Measurements from ENCODE around the gene TMEM52.

Gene TMEM52

DNA sequence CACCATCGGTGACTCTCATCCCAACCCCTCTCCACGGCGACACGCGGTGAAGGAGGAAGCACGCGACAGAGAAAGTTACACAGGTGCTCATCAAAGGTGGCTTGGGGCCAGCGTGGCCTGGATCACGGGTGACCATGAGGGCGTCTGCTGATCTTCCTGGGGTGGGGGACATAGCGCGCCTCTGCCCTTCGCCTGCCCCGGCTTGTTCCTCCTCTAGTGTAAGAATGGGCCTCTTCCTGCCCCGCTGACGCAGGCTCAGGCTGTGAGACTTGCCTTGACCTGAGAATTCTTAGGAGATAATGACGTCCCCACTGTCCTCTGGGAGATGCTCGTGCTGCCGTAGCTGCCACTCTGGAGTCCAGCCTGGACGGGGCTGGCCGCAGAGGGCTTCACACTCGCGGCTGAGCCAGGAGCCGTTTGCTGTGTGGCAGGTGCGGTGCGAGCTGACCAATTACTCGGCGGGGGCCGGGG is 39.0 kb upstream of the TMEM52 start:
- WGBS (ENCODE audit: extremely low coverage, insufficient coverage, low lambda C conversion rate) = no CpG with 5 or more reads among the region's 29 CpGs
- H3K27me3 ChIP-seq (ENCODE audit: insufficient read depth, low read length, poor library complexity) = no peaks in the 10 kb centered on the region
- peaks cover 3% of the 10 kb centered on the region for H3K4me1 ChIP-seq (ENCODE audit: control insufficient read depth, low read depth, low read length)
- no peaks in the 10 kb centered on the region for H3K79me1 ChIP-seq (ENCODE audit: low read length)
- no peak overlapping the region for H2BK15ac ChIP-seq (replicated peaks; ENCODE audit: low read depth)
- H3K79me2 ChIP-seq (ENCODE audit: control insufficient read depth, insufficient read depth, low read length) = no peaks in the 10 kb centered on the region
- no peak overlapping the region for H3K4ac ChIP-seq (ENCODE audit: low read depth, low read length)
- no peak overlapping the region for H3K4me3 ChIP-seq (ENCODE audit: low read length)
- no peak overlapping the region for H3K4me2 ChIP-seq (ENCODE audit: low read length)
- DNase-seq = no peak
- no peak overlapping the region for H2AK5ac ChIP-seq (ENCODE audit: low read length)
- H2BK5ac ChIP-seq (ENCODE audit: low read length) = no peak overlapping the region
- no peak overlapping the region for H2BK120ac ChIP-seq (ENCODE audit: low read depth, low read length)
- no peak overlapping the region for H3K27ac ChIP-seq (ENCODE audit: low read depth, low read length)
- H4K5ac ChIP-seq (ENCODE audit: low read length) = no peak overlapping the region
- no peak overlapping the region for H4K8ac ChIP-seq (ENCODE audit: low read depth, low read length)
- H3K36me3 ChIP-seq (ENCODE audit: control insufficient read depth, insufficient read depth, low read length) = no peaks in the 10 kb centered on the region
- H3K56ac ChIP-seq (ENCODE audit: low read length) = peak overlapping the region; percentile 42
- no peak overlapping the region for H3K18ac ChIP-seq (ENCODE audit: low read length)
- H3K9ac ChIP-seq (ENCODE audit: low read length) = no peak overlapping the region
- peak overlapping the region; percentile 17 for H3K23ac ChIP-seq (ENCODE audit: low read length)

- H3K9ac ChIP-seq (ENCODE audit: low read length) = no peak overlapping the region
- no peaks in the 10 kb centered on the region for H3K79me2 ChIP-seq (ENCODE audit: control insufficient read depth, insufficient read depth, low read length)
- no peak overlapping the region for H3K18ac ChIP-seq (ENCODE audit: low read length)
- H3K36me3 ChIP-seq (ENCODE audit: control insufficient read depth, insufficient read depth, low read length) = no peaks in the 10 kb centered on the region
- no peak overlapping the region for H3K4me3 ChIP-seq (ENCODE audit: low read length)
- H3K27me3 ChIP-seq (ENCODE audit: insufficient read depth, low read length, poor library complexity) = no peaks in the 10 kb centered on the region
- no peak overlapping the region for H4K8ac ChIP-seq (ENCODE audit: low read depth, low read length)
- no CpG with 5 or more reads among the region's 22 CpGs for WGBS (ENCODE audit: extremely low coverage, insufficient coverage, low lambda C conversion rate)
- no peak overlapping the region for H2BK5ac ChIP-seq (ENCODE audit: low read length)
- H3K79me1 ChIP-seq (ENCODE audit: low read length) = no peaks in the 10 kb centered on the region
- no peak overlapping the region for H3K4me2 ChIP-seq (ENCODE audit: low read length)
- no peak overlapping the region for H3K27ac ChIP-seq (ENCODE audit: low read depth, low read length)
- no peak for DNase-seq
- H3K56ac ChIP-seq (ENCODE audit: low read length) = peak overlapping the region; percentile 42
- no peak overlapping the region for H2BK15ac ChIP-seq (replicated peaks; ENCODE audit: low read depth)
- no peak overlapping the region for H2AK5ac ChIP-seq (ENCODE audit: low read length)
- no peak overlapping the region for H3K23ac ChIP-seq (ENCODE audit: low read length)
- H2BK120ac ChIP-seq (ENCODE audit: low read depth, low read length) = no peak overlapping the region
- H3K4me1 ChIP-seq (ENCODE audit: control insufficient read depth, low read depth, low read length) = peaks cover 3% of the 10 kb centered on the region
- H3K4ac ChIP-seq (ENCODE audit: low read depth, low read length) = no peak overlapping the region
- H4K5ac ChIP-seq (ENCODE audit: low read length) = no peak overlapping the region
These were observed 38.5 kb upstream of the TMEM52 start for GRCh38 chr1:1957533-1957961.

- Histone ChIP-seq H3K4me1 (ENCODE audit: control insufficient read depth, low read depth, low read length) (peaks cover 3% of the 10 kb centered on the region), H2AK5ac (ENCODE audit: low read length) (no peak overlapping the region), H3K79me1 (ENCODE audit: low read length) (no peaks in the 10 kb centered on the region), H3K27ac (ENCODE audit: low read depth, low read length) (no peak overlapping the region), H3K36me3 (ENCODE audit: control insufficient read depth, insufficient read depth, low read length) (no peaks in the 10 kb centered on the region), H3K56ac (ENCODE audit: low read length) (no peak overlapping the region), H3K27me3 (ENCODE audit: insufficient read depth, low read length, poor library complexity) (no peaks in the 10 kb centered on the region), H3K79me2 (ENCODE audit: control insufficient read depth, insufficient read depth, low read length) (no peaks in the 10 kb centered on the region), H3K4me3 (ENCODE audit: low read length) (no peak overlapping the region), H3K18ac (ENCODE audit: low read length) (no peak overlapping the region), H4K5ac (ENCODE audit: low read length) (no peak overlapping the region), H3K4me2 (ENCODE audit: low read length) (no peak overlapping the region), H2BK5ac (ENCODE audit: low read length) (no peak overlapping the region), H3K23ac (ENCODE audit: low read length) (no peak overlapping the region), H4K8ac (ENCODE audit: low read depth, low read length) (no peak overlapping the region), H3K9ac (ENCODE audit: low read length) (no peak overlapping the region), H2BK15ac (replicated peaks; ENCODE audit: low read depth) (no peak overlapping the region), H3K4ac (ENCODE audit: low read depth, low read length) (no peak overlapping the region), H2BK120ac (ENCODE audit: low read depth, low read length) (no peak overlapping the region)
- no peak for DNase-seq
- WGBS (ENCODE audit: extremely low coverage, insufficient coverage, low lambda C conversion rate) = no CpG with 5 or more reads among the region's 38 CpGs
These were observed 37.8 kb upstream of the TMEM52 start for GRCh38 chr1:1956586-1957532.

DNA sequence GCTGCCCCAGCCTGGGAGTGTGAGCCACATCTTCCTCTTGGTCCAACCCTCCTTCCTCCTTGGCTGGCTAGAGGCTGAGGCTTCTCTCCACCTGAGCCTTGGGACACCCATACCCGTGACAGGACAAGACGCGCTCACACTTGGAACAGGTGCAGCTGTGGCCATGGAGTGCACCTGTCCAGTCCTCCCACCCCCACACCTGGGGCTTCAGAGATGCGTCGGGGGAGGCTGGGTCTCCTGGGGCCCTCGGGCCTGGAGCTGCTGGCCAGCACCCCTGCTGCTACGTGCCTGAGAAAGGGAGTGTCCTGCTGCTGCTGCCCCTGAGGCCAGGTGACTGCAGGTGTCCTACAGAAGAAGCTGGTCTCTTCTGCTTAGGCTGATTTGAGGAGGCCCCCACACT is 37.0 kb upstream of the TMEM52 start:
- Histone ChIP-seq H3K27me3 (ENCODE audit: insufficient read depth, low read length, poor library complexity) (no peaks in the 10 kb centered on the region), H3K9ac (ENCODE audit: low read length) (no peak overlapping the region), H3K4ac (ENCODE audit: low read depth, low read length) (no peak overlapping the region), H2BK5ac (ENCODE audit: low read length) (no peak overlapping the region), H3K79me1 (ENCODE audit: low read length) (no peaks in the 10 kb centered on the region), H3K27ac (ENCODE audit: low read depth, low read length) (no peak overlapping the region), H2BK15ac (replicated peaks; ENCODE audit: low read depth) (no peak overlapping the region), H3K36me3 (ENCODE audit: control insufficient read depth, insufficient read depth, low read length) (no peaks in the 10 kb centered on the region), H3K56ac (ENCODE audit: low read length) (no peak overlapping the region), H3K18ac (ENCODE audit: low read length) (no peak overlapping the region), H2AK5ac (ENCODE audit: low read length) (no peak overlapping the region), H2BK120ac (ENCODE audit: low read depth, low read length) (no peak overlapping the region), H3K4me1 (ENCODE audit: control insufficient read depth, low read depth, low read length) (peaks cover 3% of the 10 kb centered on the region), H3K79me2 (ENCODE audit: control insufficient read depth, insufficient read depth, low read length) (no peaks in the 10 kb centered on the region), H4K8ac (ENCODE audit: low read depth, low read length) (no peak overlapping the region), H3K4me2 (ENCODE audit: low read length) (no peak overlapping the region), H4K5ac (ENCODE audit: low read length) (no peak overlapping the region), H3K4me3 (ENCODE audit: low read length) (no peak overlapping the region), H3K23ac (ENCODE audit: low read length) (no peak overlapping the region)
- WGBS (ENCODE audit: extremely low coverage, insufficient coverage, low lambda C conversion rate) = no CpG with 5 or more reads among the region's 7 CpGs
- DNase-seq = no peak

DNA sequence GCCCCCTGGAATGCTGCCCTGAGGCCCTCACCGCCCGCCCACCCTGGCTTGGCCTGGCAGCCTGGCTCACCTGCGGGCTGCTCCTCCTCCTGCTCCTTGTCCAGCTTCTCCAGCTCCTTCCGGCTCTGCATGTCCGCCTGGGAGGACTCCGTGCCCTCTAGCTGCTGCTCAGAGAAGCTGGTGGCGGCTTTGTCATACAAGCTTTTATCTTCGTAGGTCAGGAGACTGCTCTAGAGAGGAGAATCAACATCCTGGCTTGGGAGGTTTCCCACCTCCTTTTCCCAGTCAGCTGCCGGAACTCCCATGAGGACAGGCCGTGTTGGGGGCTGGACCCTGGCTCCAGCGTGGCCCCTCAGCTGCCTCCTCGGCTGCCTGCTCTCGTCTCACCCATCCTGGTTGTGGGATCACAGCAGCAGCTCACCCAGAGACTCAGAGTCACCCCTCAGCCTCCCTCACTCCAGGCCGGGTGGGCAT is 36.6 kb upstream of the TMEM52 start:
- no peak overlapping the region for H3K23ac ChIP-seq (ENCODE audit: low read length)

More for the DNA sequence above, 36.6 kb upstream of the TMEM52 start:
- no peak overlapping the region for H3K4ac ChIP-seq (ENCODE audit: low read depth, low read length)
- H3K18ac ChIP-seq (ENCODE audit: low read length) = no peak overlapping the region
- H2BK120ac ChIP-seq (ENCODE audit: low read depth, low read length) = no peak overlapping the region
- H2BK15ac ChIP-seq (replicated peaks; ENCODE audit: low read depth) = no peak overlapping the region
- no peaks in the 10 kb centered on the region for H3K79me1 ChIP-seq (ENCODE audit: low read length)
- H2BK5ac ChIP-seq (ENCODE audit: low read length) = no peak overlapping the region
- H3K36me3 ChIP-seq (ENCODE audit: control insufficient read depth, insufficient read depth, low read length) = no peaks in the 10 kb centered on the region
- DNase-seq = peak; percentile 28
- no CpG with 5 or more reads among the region's 14 CpGs for WGBS (ENCODE audit: extremely low coverage, insufficient coverage, low lambda C conversion rate)
- H4K8ac ChIP-seq (ENCODE audit: low read depth, low read length) = no peak overlapping the region
- no peaks in the 10 kb centered on the region for H3K79me2 ChIP-seq (ENCODE audit: control insufficient read depth, insufficient read depth, low read length)
- H3K27ac ChIP-seq (ENCODE audit: low read depth, low read length) = no peak overlapping the region
- no peak overlapping the region for H3K4me3 ChIP-seq (ENCODE audit: low read length)
- no peak overlapping the region for H2AK5ac ChIP-seq (ENCODE audit: low read length)
- H3K4me1 ChIP-seq (ENCODE audit: control insufficient read depth, low read depth, low read length) = peaks cover 3% of the 10 kb centered on the region
- H4K5ac ChIP-seq (ENCODE audit: low read length) = no peak overlapping the region
- no peak overlapping the region for H3K4me2 ChIP-seq (ENCODE audit: low read length)
- H3K9ac ChIP-seq (ENCODE audit: low read length) = no peak overlapping the region
- peak overlapping the region; percentile 15 for H3K56ac ChIP-seq (ENCODE audit: low read length)
- no peaks in the 10 kb centered on the region for H3K27me3 ChIP-seq (ENCODE audit: insufficient read depth, low read length, poor library complexity)
